K562 treated with DMSO at 1 percent for 12 hours (cell line): ENCODE results near the gene ST8SIA5. TPM values are rescaled to one million over a fixed set of nuclear protein-coding genes. Genes with fewer than 3 reads are reported as not detected.

Source experiments
- total RNA-seq: library from RNA; unstranded; fragments of 300-600 nt; gene quantifications from 2 replicates; pipeline ENCODE4 v1.2.3, GENCODE V29; 2022; ENCODE audit not compliant: insufficient read depth

ST8SIA5 gene
- 0.60 TPM in 1 of 2 replicates, not detected in the other for total RNA-seq

DNA sequence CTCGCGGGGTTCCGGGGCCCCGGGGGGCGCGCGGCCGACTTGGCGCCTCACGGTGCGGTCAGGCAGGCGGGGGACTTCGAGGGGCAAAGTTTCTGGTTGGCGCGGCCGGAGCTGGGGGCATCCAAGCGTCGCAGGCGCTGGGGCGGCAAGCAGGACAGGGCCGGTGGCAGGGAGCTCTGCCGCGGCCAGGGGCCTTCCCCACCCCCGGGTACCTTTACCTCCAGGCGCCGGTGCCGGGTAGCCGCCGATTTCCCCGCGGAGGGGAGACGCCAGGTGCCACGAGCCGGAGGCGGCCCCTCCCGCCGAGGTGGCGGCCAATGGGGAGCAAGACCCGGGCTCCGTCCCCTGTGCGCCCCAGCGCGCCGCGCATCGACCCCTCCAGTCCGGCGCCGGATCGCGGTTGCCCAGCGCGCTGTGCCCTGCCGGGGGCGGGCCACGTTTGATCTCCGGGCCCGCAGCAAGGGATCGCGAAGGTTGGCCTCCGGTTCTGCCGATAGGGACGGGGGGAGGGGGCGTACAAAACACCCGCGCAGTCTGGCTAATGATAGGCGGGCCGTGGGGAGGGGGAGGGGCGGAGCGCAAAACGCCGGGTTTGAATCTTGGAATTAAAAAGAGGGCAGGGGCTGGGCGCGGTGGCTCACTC lies at the start of gene ST8SIA5:
TSS of gene ST8SIA5 (minus strand) at position 495 of the 643 bp plus-strand sequence. CDS start 545 bp downstream, outside the sequence.

DNA sequence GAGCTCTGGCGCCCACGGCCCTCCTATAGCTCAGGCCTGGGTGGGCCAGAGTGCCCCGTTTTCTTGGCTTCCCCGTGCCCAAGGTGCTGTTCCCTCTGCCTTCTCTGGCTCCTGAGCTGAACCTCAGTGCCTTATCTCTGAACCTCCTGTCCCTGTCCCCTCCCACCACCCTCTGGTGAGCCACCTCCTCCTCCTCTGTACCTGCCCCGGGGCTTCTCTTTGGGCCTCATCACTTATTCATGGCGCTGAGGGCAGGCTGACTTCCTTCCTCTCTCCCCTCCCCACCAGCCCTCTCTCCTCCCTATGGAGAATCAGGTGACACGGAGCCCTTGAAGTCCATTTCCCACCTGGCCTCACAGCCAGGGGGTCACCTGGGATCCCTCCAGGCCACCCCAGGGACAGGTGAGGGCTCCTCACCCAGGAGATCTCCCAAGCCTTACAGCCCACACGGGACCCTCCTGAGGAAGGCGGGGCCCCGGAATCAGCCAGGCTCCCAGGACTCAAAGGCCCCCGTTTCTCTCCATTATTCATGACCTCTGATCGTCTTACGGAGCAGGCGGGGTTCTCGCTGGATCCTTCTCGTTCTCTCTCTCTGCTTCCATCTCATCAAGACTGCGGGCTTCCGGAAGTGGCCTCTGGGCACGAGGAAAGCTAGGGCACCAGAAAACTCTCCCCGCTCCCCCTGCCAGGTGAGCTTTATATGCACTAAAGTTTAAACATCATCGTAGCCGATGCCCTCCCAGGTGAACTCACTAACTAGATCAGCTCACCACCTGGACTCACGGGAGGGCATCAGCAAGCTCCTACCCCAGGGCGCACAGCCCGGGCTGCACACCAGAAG lies 99.5 kb downstream of the ST8SIA5 start, which contains the start of gene LOXHD1:
TSS of gene LOXHD1 (minus strand) at position 106 of the 841 bp plus-strand sequence. CDS start 187 bp downstream, outside the sequence.

Other genes starting within 250 kb of the ST8SIA5 start
- gene LOXHD1, start 99.8 kb downstream of the ST8SIA5 start, total RNA-seq, result not detected in 2 replicates
- 3.8 and 12.1 TPM in 2 replicates for gene PIAS2, start 160.5 kb upstream of the ST8SIA5 start, total RNA-seq
- gene KATNAL2, start 160.5 kb upstream of the ST8SIA5 start, total RNA-seq, result 1.6 TPM in 1 of 2 replicates, not detected in the other